Spleen (tissue), 7 donors: ENCODE measurements around the gene C1QTNF2.

Experiments
- POLR2A ChIP-seq, 3 donors: fragments of 450-650 bp; IDR thresholded peaks; one replicate each; pipeline ENCODE4 v1.5.1; 2017; ENCODE audit warnings: antibody characterized with exemption in 3 of 3, mild to moderate bottlenecking in 1 of 3
- POLR2AphosphoS5 ChIP-seq, 3 donors: sonication (generic); formaldehyde crosslinking; IDR thresholded peaks; one replicate each; pipeline ENCODE4 v1.5.1; 2017; ENCODE audit warnings: antibody characterized with exemption in 3 of 3
- TF ChIP-seq, protein P1 (sequence below), 11 experiments: fragments of 200-600 bp in 7 of 11; fragments of 450-650 bp in 4 of 11; sonication (generic) in 4 of 11; IDR thresholded peaks in 8 of 11; conservative IDR thresholded peaks in 3 of 11; 1 replicate in 7 of 11; 2 replicates in 4 of 11; pipeline versions ENCODE4 v1.4.0 to v1.8.0; 2016 to 2021; ENCODE audit warnings: antibody characterized with exemption in 11 of 11, inconsistent platforms in 4 of 11, mild to moderate bottlenecking in 1 of 11
- donor health status: DM: no; HTN: no; CAD: no; lungs with moderate emphysema.
- donor health status: DM: no; HTN: no; CAD: no.
- donor health status: DM: no; HTN: no; CAD: no.

DNA sequence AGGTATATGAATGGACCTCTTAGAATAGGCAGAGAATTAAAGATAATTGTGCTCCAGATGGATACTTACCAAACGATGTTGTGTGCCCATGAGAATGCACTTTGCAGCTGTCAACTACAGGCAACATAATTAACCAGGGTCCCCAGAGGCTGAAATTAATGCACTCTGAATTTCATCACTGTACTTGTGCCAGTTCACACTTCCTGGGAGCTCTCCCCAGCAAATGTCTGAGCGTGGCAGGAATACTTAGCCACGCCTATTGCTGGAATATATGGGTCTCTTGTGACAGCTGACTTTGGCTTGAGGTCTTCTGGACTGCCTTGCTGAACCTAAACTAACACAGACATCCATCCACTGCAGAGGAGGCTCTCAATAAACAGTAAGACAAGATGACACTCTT is 11.9 kb upstream of the C1QTNF2 start:
- TF ChIP-seq, protein P1, sequence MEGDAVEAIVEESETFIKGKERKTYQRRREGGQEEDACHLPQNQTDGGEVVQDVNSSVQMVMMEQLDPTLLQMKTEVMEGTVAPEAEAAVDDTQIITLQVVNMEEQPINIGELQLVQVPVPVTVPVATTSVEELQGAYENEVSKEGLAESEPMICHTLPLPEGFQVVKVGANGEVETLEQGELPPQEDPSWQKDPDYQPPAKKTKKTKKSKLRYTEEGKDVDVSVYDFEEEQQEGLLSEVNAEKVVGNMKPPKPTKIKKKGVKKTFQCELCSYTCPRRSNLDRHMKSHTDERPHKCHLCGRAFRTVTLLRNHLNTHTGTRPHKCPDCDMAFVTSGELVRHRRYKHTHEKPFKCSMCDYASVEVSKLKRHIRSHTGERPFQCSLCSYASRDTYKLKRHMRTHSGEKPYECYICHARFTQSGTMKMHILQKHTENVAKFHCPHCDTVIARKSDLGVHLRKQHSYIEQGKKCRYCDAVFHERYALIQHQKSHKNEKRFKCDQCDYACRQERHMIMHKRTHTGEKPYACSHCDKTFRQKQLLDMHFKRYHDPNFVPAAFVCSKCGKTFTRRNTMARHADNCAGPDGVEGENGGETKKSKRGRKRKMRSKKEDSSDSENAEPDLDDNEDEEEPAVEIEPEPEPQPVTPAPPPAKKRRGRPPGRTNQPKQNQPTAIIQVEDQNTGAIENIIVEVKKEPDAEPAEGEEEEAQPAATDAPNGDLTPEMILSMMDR (IDR thresholded peaks at IDR 0.05 in 8 of 11, conservative IDR thresholded peaks at IDR 0.05 in 3 of 11), result no peak
- TF ChIP-seq POLR2A (IDR thresholded peaks at IDR 0.05) (no peak), POLR2AphosphoS5 (IDR thresholded peaks at IDR 0.05) (no peak)
